HepG2 (cell line): Measurements from ENCODE around the gene ANXA9. TPM values are rescaled to one million over a fixed set of nuclear protein-coding genes. Genes with fewer than 3 reads are reported as not detected.

Source experiments
- CBFB ChIP-seq: sonication (generic); formaldehyde crosslinking; IDR thresholded peaks from 2 replicates; pipeline ENCODE4 v1.4.0; 2020; ENCODE audit warnings: missing genetic modification reagents
- HDAC2 ChIP-seq: sonication (generic); formaldehyde crosslinking; IDR thresholded peaks from 2 replicates; pipeline ENCODE4 v1.4.0; 2020; ENCODE audit warnings: missing genetic modification reagents
- KLF15 ChIP-seq: sonication (generic); formaldehyde crosslinking; IDR thresholded peaks from 2 replicates; pipeline ENCODE4 v1.8.1; 2023; ENCODE audit warnings: borderline replicate concordance, mild to moderate bottlenecking, inconsistent platforms, missing genetic modification reagents, mixed read lengths
- NFE2 ChIP-seq: sonication (generic); formaldehyde crosslinking; IDR thresholded peaks from 2 replicates; pipeline ENCODE4 v1.4.0; 2020; ENCODE audit warnings: missing genetic modification reagents
- RORA ChIP-seq: sonication (generic); formaldehyde crosslinking; IDR thresholded peaks from 2 replicates; pipeline ENCODE4 v1.5.0; 2020; ENCODE audit warnings: mild to moderate bottlenecking, missing genetic modification reagents, moderate library complexity
- STAG1 ChIP-seq: sonication (generic); formaldehyde crosslinking; IDR thresholded peaks from 2 replicates; pipeline ENCODE4 v1.4.0; 2020; ENCODE audit warnings: missing genetic modification reagents
- TBX2 ChIP-seq: sonication (generic); formaldehyde crosslinking; IDR thresholded peaks from 2 replicates; pipeline ENCODE4 v1.5.0; 2020; ENCODE audit warnings: missing genetic modification reagents, mild to moderate bottlenecking, borderline replicate concordance
- YEATS2 ChIP-seq: sonication (generic); formaldehyde crosslinking; IDR thresholded peaks from 2 replicates; pipeline ENCODE4 v1.4.0; 2020; ENCODE audit warnings: missing genetic modification reagents, borderline replicate concordance
- ZKSCAN8 ChIP-seq: IDR thresholded peaks from 2 replicates; pipeline ENCODE4 v1.6.1; 2016; ENCODE audit warnings: borderline replicate concordance, missing genetic modification reagents, missing compliant biosample characterization
- ZNF841 ChIP-seq: sonication (generic); formaldehyde crosslinking; IDR thresholded peaks from 2 replicates; pipeline ENCODE4 v1.8.1; 2023; ENCODE audit warnings: missing genetic modification reagents, borderline replicate concordance
- ZNF878 ChIP-seq: sonication (generic); formaldehyde crosslinking; IDR thresholded peaks from 2 replicates; pipeline ENCODE4 v1.8.1; 2023; ENCODE audit warnings: mild to moderate bottlenecking, missing genetic modification reagents, moderate library complexity
- polyA plus RNA-seq, 8 experiments: library from polyadenylated mRNA; depleted of rRNA in 3 of 8; stranded (reverse) in 7 of 8; unstranded in 1 of 8; fragments of >200 nt; fragmentation: Illumina TruSeq in 4 of 8; extraction: Trizol in 4 of 8; gene quantifications; 2 replicates each; pipeline versions ENCODE4 v1.2.1 to v1.2.3, GENCODE V29; 2011 to 2016; ENCODE audit warnings: low read depth in 4 of 8, missing spikeins in 1 of 8, mixed read lengths in 1 of 8; ENCODE audit not compliant: insufficient read depth in 1 of 8
- total RNA-seq, 5 experiments: library from RNA; depleted of rRNA; stranded (reverse); fragments of >200 nt; fragmentation: Illumina TruSeq; extraction: Trizol; gene quantifications; 2 replicates each; pipeline ENCODE4 v1.2.3, GENCODE V29; 2016; ENCODE audit warnings: low read depth in 1 of 5
- TF ChIP-seq, protein P1 (sequence below), 2 experiments: sonication (generic) in 1 of 2; formaldehyde crosslinking in 1 of 2; IDR thresholded peaks; 2 replicates each; pipeline versions ENCODE4 v1.6.1 to v1.9.0; 2014 to 2022; ENCODE audit warnings: antibody characterized with exemption in 1 of 2, borderline replicate concordance in 1 of 2, inconsistent platforms in 1 of 2, low read depth in 1 of 2, missing genetic modification reagents in 1 of 2
- TF ChIP-seq, protein P2 (sequence below): sonication (generic); IDR thresholded peaks from 2 replicates; pipeline ENCODE4 v1.6.1; 2016; ENCODE audit warnings: low read depth, borderline replicate concordance
- TF ChIP-seq, protein P3 (sequence below): sonication (generic); formaldehyde crosslinking; conservative IDR thresholded peaks from 2 replicates; pipeline ENCODE4 v1.8.0; 2022; ENCODE audit warnings: mild to moderate bottlenecking, moderate library complexity, missing genetic modification reagents
- TF ChIP-seq, protein P4 (sequence below), 2 experiments: sonication (generic) in 1 of 2; formaldehyde crosslinking in 1 of 2; IDR thresholded peaks; 2 replicates each; pipeline versions ENCODE4 v1.4.0 to v1.6.1; 2018 to 2020; ENCODE audit warnings: missing genetic modification reagents in 2 of 2, borderline replicate concordance in 1 of 2, low read depth in 1 of 2, mild to moderate bottlenecking in 1 of 2, missing biosample characterization in 1 of 2
- TF ChIP-seq, protein P5 (sequence below): sonication (generic); formaldehyde crosslinking; IDR thresholded peaks from 2 replicates; pipeline ENCODE4 v1.5.1; 2020; ENCODE audit warnings: mild to moderate bottlenecking, missing genetic modification reagents, moderate library complexity

Gene ANXA9
- total and polyA plus RNA-seq, 2 of the 13 experiments (the other 11 are each of a cell fraction or from before 2014, with no cell fraction given): 13.3 to 23.9 TPM

DNA sequence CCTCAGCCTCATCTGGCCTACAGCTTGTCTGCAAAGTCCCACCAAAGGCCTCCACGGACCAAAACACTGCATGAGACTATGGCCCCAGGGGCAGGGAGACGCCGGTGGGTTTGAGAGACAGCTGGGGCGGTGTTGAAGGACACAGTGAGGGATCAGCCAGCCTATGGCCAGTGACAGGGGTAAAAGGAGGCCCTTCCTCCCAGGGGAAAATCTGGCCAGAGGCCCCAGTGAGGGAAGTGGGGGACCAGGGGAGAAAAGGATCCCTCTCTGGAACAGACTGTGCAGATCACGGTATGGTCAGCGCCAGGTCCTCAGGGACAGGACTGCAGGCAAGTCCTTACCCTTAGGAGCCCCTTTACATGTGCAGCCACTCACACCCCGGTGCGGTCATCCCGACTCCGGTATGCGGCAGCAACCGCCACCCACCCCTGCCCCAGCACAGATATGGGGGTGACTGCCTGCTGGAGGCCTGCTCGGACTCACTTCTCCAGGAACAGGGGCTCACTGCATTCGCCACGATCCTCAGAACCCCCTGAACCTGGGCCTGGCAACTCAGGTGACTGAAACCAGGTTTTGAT is 8.7 kb upstream of the ANXA9 start (continued):
- TF ChIP-seq, protein P1, sequence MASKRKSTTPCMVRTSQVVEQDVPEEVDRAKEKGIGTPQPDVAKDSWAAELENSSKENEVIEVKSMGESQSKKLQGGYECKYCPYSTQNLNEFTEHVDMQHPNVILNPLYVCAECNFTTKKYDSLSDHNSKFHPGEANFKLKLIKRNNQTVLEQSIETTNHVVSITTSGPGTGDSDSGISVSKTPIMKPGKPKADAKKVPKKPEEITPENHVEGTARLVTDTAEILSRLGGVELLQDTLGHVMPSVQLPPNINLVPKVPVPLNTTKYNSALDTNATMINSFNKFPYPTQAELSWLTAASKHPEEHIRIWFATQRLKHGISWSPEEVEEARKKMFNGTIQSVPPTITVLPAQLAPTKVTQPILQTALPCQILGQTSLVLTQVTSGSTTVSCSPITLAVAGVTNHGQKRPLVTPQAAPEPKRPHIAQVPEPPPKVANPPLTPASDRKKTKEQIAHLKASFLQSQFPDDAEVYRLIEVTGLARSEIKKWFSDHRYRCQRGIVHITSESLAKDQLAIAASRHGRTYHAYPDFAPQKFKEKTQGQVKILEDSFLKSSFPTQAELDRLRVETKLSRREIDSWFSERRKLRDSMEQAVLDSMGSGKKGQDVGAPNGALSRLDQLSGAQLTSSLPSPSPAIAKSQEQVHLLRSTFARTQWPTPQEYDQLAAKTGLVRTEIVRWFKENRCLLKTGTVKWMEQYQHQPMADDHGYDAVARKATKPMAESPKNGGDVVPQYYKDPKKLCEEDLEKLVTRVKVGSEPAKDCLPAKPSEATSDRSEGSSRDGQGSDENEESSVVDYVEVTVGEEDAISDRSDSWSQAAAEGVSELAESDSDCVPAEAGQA (IDR thresholded peaks at IDR 0.05; ENCODE audit: low read depth): no peak
- TF ChIP-seq, protein P1 (CRISPR knock-in tag; IDR thresholded peaks at IDR 0.05; ENCODE audit: borderline replicate concordance): no peak
- TF ChIP-seq HDAC2 (CRISPR knock-in tag): peak; percentile 14; the same call in 1 of the 2 replicates
- TF ChIP-seq ZNF841: no peak
- TF ChIP-seq RORA (CRISPR knock-in tag): no peak
- TF ChIP-seq YEATS2 (CRISPR knock-in tag): no peak
- 0 out of 2 replicates have a peak, but pooled peaks have one; percentile 49 for TF ChIP-seq TBX2 (CRISPR knock-in tag)
- TF ChIP-seq, protein P2, sequence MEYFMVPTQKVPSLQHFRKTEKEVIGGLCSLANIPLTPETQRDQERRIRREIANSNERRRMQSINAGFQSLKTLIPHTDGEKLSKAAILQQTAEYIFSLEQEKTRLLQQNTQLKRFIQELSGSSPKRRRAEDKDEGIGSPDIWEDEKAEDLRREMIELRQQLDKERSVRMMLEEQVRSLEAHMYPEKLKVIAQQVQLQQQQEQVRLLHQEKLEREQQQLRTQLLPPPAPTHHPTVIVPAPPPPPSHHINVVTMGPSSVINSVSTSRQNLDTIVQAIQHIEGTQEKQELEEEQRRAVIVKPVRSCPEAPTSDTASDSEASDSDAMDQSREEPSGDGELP: no peak
- TF ChIP-seq NFE2 (CRISPR knock-in tag): no peak
- no peak for TF ChIP-seq KLF15
- TF ChIP-seq, protein P3, sequence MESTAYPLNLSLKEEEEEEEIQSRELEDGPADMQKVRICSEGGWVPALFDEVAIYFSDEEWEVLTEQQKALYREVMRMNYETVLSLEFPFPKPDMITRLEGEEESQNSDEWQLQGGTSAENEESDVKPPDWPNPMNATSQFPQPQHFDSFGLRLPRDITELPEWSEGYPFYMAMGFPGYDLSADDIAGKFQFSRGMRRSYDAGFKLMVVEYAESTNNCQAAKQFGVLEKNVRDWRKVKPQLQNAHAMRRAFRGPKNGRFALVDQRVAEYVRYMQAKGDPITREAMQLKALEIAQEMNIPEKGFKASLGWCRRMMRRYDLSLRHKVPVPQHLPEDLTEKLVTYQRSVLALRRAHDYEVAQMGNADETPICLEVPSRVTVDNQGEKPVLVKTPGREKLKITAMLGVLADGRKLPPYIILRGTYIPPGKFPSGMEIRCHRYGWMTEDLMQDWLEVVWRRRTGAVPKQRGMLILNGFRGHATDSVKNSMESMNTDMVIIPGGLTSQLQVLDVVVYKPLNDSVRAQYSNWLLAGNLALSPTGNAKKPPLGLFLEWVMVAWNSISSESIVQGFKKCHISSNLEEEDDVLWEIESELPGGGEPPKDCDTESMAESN (CRISPR knock-in tag): no peak
- TF ChIP-seq, protein P4, sequence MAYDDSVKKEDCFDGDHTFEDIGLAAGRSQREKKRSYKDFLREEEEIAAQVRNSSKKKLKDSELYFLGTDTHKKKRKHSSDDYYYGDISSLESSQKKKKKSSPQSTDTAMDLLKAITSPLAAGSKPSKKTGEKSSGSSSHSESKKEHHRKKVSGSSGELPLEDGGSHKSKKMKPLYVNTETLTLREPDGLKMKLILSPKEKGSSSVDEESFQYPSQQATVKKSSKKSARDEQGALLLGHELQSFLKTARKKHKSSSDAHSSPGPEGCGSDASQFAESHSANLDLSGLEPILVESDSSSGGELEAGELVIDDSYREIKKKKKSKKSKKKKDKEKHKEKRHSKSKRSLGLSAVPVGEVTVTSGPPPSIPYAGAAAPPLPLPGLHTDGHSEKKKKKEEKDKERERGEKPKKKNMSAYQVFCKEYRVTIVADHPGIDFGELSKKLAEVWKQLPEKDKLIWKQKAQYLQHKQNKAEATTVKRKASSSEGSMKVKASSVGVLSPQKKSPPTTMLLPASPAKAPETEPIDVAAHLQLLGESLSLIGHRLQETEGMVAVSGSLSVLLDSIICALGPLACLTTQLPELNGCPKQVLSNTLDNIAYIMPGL (CRISPR knock-in tag; IDR thresholded peaks at IDR 0.05; ENCODE audit: borderline replicate concordance in 1 of 2, low read depth in 1 of 2): 0 out of 4 replicates have a peak, but pooled peaks of 1 of the 2 experiments have one; percentile 39
- no peak for TF ChIP-seq ZKSCAN8
- TF ChIP-seq, protein P5, sequence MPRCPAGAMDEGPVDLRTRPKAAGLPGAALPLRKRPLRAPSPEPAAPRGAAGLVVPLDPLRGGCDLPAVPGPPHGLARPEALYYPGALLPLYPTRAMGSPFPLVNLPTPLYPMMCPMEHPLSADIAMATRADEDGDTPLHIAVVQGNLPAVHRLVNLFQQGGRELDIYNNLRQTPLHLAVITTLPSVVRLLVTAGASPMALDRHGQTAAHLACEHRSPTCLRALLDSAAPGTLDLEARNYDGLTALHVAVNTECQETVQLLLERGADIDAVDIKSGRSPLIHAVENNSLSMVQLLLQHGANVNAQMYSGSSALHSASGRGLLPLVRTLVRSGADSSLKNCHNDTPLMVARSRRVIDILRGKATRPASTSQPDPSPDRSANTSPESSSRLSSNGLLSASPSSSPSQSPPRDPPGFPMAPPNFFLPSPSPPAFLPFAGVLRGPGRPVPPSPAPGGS: no peak
- TF ChIP-seq STAG1: no peak
- no peak for TF ChIP-seq CBFB
- TF ChIP-seq ZNF878: no peak
